Chondrocyte (in vitro differentiated cells): ENCODE data around the gene TNFRSF9. TPM values are rescaled to one million over a fixed set of nuclear protein-coding genes. Genes with fewer than 3 reads are reported as not detected.

ENCODE experiments used
- DNase-seq: peaks from one replicate; pipeline ENCODE4 v3.0.0; 2021; ENCODE audit warnings: mixed read lengths, low spot score
- H3K27ac Mint-ChIP-seq: one replicate; pipeline ENCODE4 v1.8.0; 2021; ENCODE audit warnings: mild to moderate bottlenecking, moderate library complexity, mixed read lengths; ENCODE audit not compliant: unreplicated experiment
- H3K27me3 Mint-ChIP-seq: 2 replicates; pipeline ENCODE4 v1.8.0; 2021; ENCODE audit warnings: low read depth, mixed read lengths
- H3K36me3 Mint-ChIP-seq: 2 replicates; pipeline ENCODE4 v1.8.0; 2021; ENCODE audit warnings: low read depth, mixed read lengths
- H3K4me1 Mint-ChIP-seq: 2 replicates; pipeline ENCODE4 v1.8.0; 2021; ENCODE audit warnings: low read depth, mild to moderate bottlenecking, mixed read lengths
- H3K4me3 Mint-ChIP-seq: one replicate; pipeline ENCODE4 v1.8.0; 2021; ENCODE audit warnings: mild to moderate bottlenecking, moderate library complexity, mixed read lengths; ENCODE audit not compliant: unreplicated experiment
- H3K9me3 Mint-ChIP-seq: 2 replicates; pipeline ENCODE4 v1.8.0; 2021; ENCODE audit warnings: low read depth, mixed read lengths
- CTCF ChIP-seq: fragments of 200-600 bp; sonication (generic); IDR thresholded peaks from 2 replicates; pipeline ENCODE4 v1.5.0; 2021; ENCODE audit warnings: antibody characterized with exemption, mild to moderate bottlenecking, moderate library complexity
- total RNA-seq: library from RNA; stranded (reverse); gene quantifications from 3 replicates; pipeline ENCODE4 v1.2.1, GENCODE V29; 2021

TNFRSF9 gene
- total RNA-seq, 1 donor from 2014 or later: 0.07 TPM

GRCh38 chr1:7891804-7892203, 48.8 kb downstream of the TNFRSF9 start:
- Mint-ChIP-seq H3K36me3 (no peaks in the 10 kb centered on the region), H3K4me3 (no peak overlapping the region), H3K9me3 (no peaks in the 10 kb centered on the region), H3K27me3 (peaks cover 10% of the 10 kb centered on the region), H3K4me1 (peaks cover 31% of the 10 kb centered on the region), H3K27ac (no peak overlapping the region)
- no peak for DNase-seq
- TF ChIP-seq CTCF: no peak

- Mint-ChIP-seq H3K27me3 (peaks cover 10% of the 10 kb centered on the region), H3K36me3 (no peaks in the 10 kb centered on the region), H3K4me3 (no peak overlapping the region), H3K27ac (no peak overlapping the region), H3K9me3 (no peaks in the 10 kb centered on the region), H3K4me1 (peaks cover 31% of the 10 kb centered on the region)
- no peak for TF ChIP-seq CTCF
- no peak for DNase-seq
Measured at GRCh38 chr1:7890853-7891252, 49.8 kb downstream of the TNFRSF9 start.

- Mint-ChIP-seq H3K4me3 (no peak overlapping the region), H3K36me3 (no peaks in the 10 kb centered on the region), H3K27ac (no peak overlapping the region), H3K9me3 (no peaks in the 10 kb centered on the region), H3K27me3 (peaks cover 17% of the 10 kb centered on the region), H3K4me1 (peaks cover 15% of the 10 kb centered on the region)
- DNase-seq: no peak
- no peak for TF ChIP-seq CTCF
Measured at GRCh38 chr1:7888248-7889081, 52.2 kb downstream of the TNFRSF9 start.

GRCh38 chr1:7886405-7886745, 54.3 kb downstream of the TNFRSF9 start:
- no peaks in the 10 kb centered on the region for H3K9me3 Mint-ChIP-seq
- H3K4me3 Mint-ChIP-seq: no peak overlapping the region
- H3K4me1 Mint-ChIP-seq: peaks cover 15% of the 10 kb centered on the region
- no peak for TF ChIP-seq CTCF
- no peak overlapping the region for H3K27ac Mint-ChIP-seq
- no peaks in the 10 kb centered on the region for H3K36me3 Mint-ChIP-seq
- DNase-seq: no peak
- peaks cover 17% of the 10 kb centered on the region for H3K27me3 Mint-ChIP-seq

- Mint-ChIP-seq H3K27ac (no peak overlapping the region), H3K9me3 (no peaks in the 10 kb centered on the region), H3K4me1 (peaks cover 15% of the 10 kb centered on the region), H3K36me3 (no peaks in the 10 kb centered on the region), H3K4me3 (no peak overlapping the region), H3K27me3 (peaks cover 17% of the 10 kb centered on the region)
- no peak for TF ChIP-seq CTCF
- no peak for DNase-seq
Measured at GRCh38 chr1:7885513-7886404, 54.9 kb downstream of the TNFRSF9 start.
